HG02763 (cell line): ENCODE data around the gene ITPKC.
A peak's percentile ranks its signal among the peaks of the same experiment; 100 is the strongest.
"Not testable (repeated sequence)": the region's sequence is repeated elsewhere in the genome, so short reads cannot be mapped to it uniquely, and the experiment has no call there.

Experiments used
- ATAC-seq: cut with Tn5 transposase; IDR thresholded peaks from one replicate; pipeline ENCODE4 v1.9.1; 2021; ENCODE audit warnings: mild to moderate bottlenecking, moderate library complexity; ENCODE audit not compliant: unreplicated experiment

The ITPKC gene

GRCh38 chr19:40714441-40715299 is 2.2 kb upstream of the ITPKC start:
- ATAC-seq, result peak; percentile 60

GRCh38 chr19:40716031-40716481 is 856 bp upstream of the ITPKC start:
- ATAC-seq, result no peak

- no peak for ATAC-seq
These were observed 490 bp downstream of the ITPKC start for GRCh38 chr19:40717325-40717879.

- ATAC-seq, result no peak
These were observed 1.2 kb downstream of the ITPKC start for GRCh38 chr19:40717880-40718773.

- ATAC-seq, result no peak
These were observed 2.0 kb downstream of the ITPKC start for GRCh38 chr19:40718774-40719391.

- no peak for ATAC-seq
These were observed 2.5 kb downstream of the ITPKC start for GRCh38 chr19:40719414-40719894.

- no peak for ATAC-seq
These were observed 4.2 kb downstream of the ITPKC start for GRCh38 chr19:40721140-40721486.

- ATAC-seq, result no peak
These were observed 5.2 kb downstream of the ITPKC start for GRCh38 chr19:40721936-40722661.

GRCh38 chr19:40723661-40724254 is 6.8 kb downstream of the ITPKC start:
- no peak for ATAC-seq

GRCh38 chr19:40724315-40724714 is 7.4 kb downstream of the ITPKC start:
- no peak for ATAC-seq

- no peak for ATAC-seq
These were observed 7.9 kb downstream of the ITPKC start for GRCh38 chr19:40724855-40725254.

- no peak for ATAC-seq
These were observed 9.4 kb downstream of the ITPKC start for GRCh38 chr19:40726279-40726678.

- ATAC-seq, result not testable (repeated sequence)
These were observed 13.2 kb downstream of the ITPKC start for GRCh38 chr19:40730065-40730464.

- ATAC-seq, result not testable (repeated sequence)
These were observed 15.4 kb downstream of the ITPKC start for GRCh38 chr19:40732304-40732703.

GRCh38 chr19:40733149-40733548 is 16.2 kb downstream of the ITPKC start:
- no peak for ATAC-seq

GRCh38 chr19:40735013-40735771 is 18.3 kb downstream of the ITPKC start:
- no peak for ATAC-seq

- ATAC-seq, result no peak
These were observed 19.7 kb downstream of the ITPKC start for GRCh38 chr19:40736661-40737060.

- ATAC-seq, result no peak
These were observed 20.3 kb downstream of the ITPKC start for GRCh38 chr19:40737102-40737644.
